H1 (cell line): ENCODE results near the gene TEX54. TPM values are rescaled to one million over a fixed set of nuclear protein-coding genes. Genes with fewer than 3 reads are reported as not detected.

ENCODE experiments used
- HDAC6 ChIP-seq: IDR thresholded peaks from one replicate; pipeline ENCODE4 v1.7.1; 2012; ENCODE audit warnings: low read depth, mild to moderate bottlenecking, inconsistent platforms, low read length, moderate library complexity
- POLR2AphosphoS5 ChIP-seq: IDR thresholded peaks from 2 replicates; pipeline ENCODE4 v1.6.1; 2011; ENCODE audit warnings: low read depth, low read length
- RFX5 ChIP-seq: IDR thresholded peaks from 2 replicates; pipeline ENCODE4 v1.6.1; 2011; ENCODE audit warnings: low read depth, low read length, improper control_type of control experiment, borderline replicate concordance
- polyA plus RNA-seq, 7 experiments: library from polyadenylated mRNA; depleted of rRNA in 3 of 7; stranded (reverse) in 5 of 7; unstranded in 2 of 7; fragments of >200 nt in 5 of 7; fragments of 200-250 nt in 2 of 7; gene quantifications; 1 replicate in 5 of 7; 2 replicates in 1 of 7; 4 replicates in 1 of 7; pipeline versions ENCODE4 v1.2.1 to v1.2.3, GENCODE V29; 2011 to 2013; ENCODE audit warnings: missing spikeins in 2 of 7, mixed read lengths in 2 of 7
- total RNA-seq: library from RNA; stranded (reverse); fragmentation: NEBNext Ultra II Directional; extraction: Animal tissue kit (Norgen Biotek cat#: 25700); gene quantifications from 2 replicates; pipeline ENCODE4 v1.2.1, GENCODE V29; 2021

The TEX54 gene
- total and polyA plus RNA-seq, 2 of the 8 experiments (the other 6 are each of a cell fraction or from before 2014, with no cell fraction given): 1.2 TPM; not detected in 1

DNA sequence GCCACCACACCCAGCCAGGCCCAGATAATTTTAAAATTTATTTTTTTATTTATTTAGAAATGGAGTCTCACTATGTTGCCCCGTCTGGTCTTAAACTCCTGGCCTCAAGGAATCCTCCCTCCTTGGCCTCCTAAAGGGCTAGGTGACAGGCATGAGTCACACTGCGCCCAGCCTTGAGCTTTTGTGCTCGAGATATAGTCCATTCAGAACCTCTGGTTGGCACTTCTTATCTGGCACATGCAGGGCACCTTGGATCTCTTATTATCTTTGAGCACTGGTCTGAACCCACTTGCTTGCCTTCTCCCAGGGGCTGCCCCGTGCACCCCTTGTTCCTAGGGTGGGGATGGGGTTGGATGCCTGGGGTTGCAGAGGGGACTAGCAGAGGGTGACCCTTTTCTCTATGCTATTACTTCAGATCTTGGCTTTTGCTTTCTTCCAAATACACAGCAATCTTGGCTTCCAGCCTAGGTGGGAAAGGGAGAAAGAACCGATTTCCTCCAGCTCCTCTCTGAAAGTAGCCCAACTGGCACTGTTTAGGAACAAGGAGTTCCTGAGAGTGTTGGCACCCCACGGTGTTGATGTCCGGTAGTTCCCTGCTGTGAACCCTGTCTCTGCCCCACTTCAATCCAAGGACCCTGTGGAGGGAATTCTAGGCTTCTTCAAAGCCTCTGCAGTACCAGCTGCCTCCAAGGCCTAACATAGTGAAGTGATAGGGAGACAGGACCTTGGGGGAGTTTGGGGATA, 46.8 kb upstream of the TEX54 start (continued):
- TF ChIP-seq HDAC6 (no peak), RFX5 (no peak), POLR2AphosphoS5 (peak; percentile 42)
- TF ChIP-seq, all 59 proteins: peak for 3
